ENCODE measurements around the gene GPATCH1. TPM values are rescaled to one million over a fixed set of nuclear protein-coding genes. Genes with fewer than 3 reads are reported as not detected.
A peak's percentile ranks its signal among the peaks of the same experiment; 100 is the strongest.
"Not testable (repeated sequence)": the region's sequence is repeated elsewhere in the genome, so short reads cannot be mapped to it uniquely, and the experiment has no call there.

GPATCH1 gene, protein sequence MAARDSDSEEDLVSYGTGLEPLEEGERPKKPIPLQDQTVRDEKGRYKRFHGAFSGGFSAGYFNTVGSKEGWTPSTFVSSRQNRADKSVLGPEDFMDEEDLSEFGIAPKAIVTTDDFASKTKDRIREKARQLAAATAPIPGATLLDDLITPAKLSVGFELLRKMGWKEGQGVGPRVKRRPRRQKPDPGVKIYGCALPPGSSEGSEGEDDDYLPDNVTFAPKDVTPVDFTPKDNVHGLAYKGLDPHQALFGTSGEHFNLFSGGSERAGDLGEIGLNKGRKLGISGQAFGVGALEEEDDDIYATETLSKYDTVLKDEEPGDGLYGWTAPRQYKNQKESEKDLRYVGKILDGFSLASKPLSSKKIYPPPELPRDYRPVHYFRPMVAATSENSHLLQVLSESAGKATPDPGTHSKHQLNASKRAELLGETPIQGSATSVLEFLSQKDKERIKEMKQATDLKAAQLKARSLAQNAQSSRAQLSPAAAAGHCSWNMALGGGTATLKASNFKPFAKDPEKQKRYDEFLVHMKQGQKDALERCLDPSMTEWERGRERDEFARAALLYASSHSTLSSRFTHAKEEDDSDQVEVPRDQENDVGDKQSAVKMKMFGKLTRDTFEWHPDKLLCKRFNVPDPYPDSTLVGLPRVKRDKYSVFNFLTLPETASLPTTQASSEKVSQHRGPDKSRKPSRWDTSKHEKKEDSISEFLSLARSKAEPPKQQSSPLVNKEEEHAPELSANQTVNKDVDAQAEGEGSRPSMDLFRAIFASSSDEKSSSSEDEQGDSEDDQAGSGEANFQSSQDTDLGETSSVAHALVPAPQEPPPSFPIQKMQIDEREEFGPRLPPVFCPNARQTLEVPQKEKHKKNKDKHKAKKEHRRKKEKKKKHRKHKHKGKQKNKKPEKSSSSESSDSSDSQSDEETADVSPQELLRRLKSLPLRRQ
- 1 to 10 TPM; 4.3 to 5.2 TPM for polyA plus RNA-seq

GRCh38 chr19:33080761-33081681 is at the start of gene GPATCH1:
Gene GPATCH1, plus strand, starts transcription at chr19:33081181. Its CDS starts 13 bp downstream, at chr19:33081194.
- Histone ChIP-seq H3K36me3 (ENCODE audit: control insufficient read depth in 2 of 2, insufficient read depth in 2 of 2, low read length in 1 of 2) (peaks cover 0 to 3% of the 10 kb centered on the region in 2 donors), H3K4me3 (ENCODE audit: low read depth in 1 of 2, low read length in 2 of 2) (peak within 1 kb of the TSS; percentile 90 to 95), H3K27ac (ENCODE audit: low read depth in 2 of 2, low read length in 1 of 2) (peak within 1 kb of the TSS; percentile 60 to 80), H3K4me1 (ENCODE audit: control insufficient read depth in 2 of 2, insufficient read depth in 2 of 2, low read length in 1 of 2) (peaks cover 0 to 9% of the 10 kb centered on the region in 2 donors), H3K9me3 (ENCODE audit: control insufficient read depth in 2 of 2, insufficient read depth in 1 of 2, low read depth in 1 of 2, low read length in 1 of 2) (no peaks in the 10 kb centered on the region), H3K27me3 (ENCODE audit: control insufficient read depth in 1 of 2, insufficient read depth in 2 of 2, low read length in 2 of 2) (no peaks in the 10 kb centered on the region)
- WGBS, 2 donors = 0% methylated on average over 57 to 62 of the region's 62 CpGs

DNA sequence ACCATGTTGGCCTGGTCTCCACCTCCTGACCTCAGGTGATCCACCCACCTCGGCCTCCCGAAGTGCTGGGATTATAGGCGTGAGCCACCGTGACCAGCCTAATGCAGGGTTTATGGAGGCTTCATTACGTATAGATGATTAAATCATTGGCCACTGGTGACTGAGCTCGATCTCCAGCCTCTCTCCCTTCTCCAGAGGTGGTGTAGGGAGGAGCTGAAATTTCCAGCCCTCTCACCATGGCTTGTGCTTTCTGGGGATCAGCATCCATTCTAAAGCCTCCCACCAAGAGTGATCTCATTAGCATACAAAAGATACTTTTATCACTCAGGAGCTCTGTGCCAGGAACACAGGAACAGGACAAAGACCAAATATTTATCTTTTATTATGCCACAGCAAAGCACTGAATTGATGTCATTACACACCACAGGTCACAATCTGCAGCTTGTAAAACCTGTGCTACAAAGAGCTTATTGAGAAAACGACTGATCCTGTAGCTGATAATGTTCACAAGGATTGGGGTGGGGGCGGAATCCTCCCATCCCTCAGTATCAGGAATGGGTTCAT is 48.7 kb upstream of the GPATCH1 start:
- Histone ChIP-seq H3K27ac (ENCODE audit: low read depth in 2 of 2, low read length in 1 of 2) (no peak overlapping the region), H3K27me3 (ENCODE audit: control insufficient read depth in 1 of 2, insufficient read depth in 2 of 2, low read length in 2 of 2) (no peaks in the 10 kb centered on the region), H3K4me3 (ENCODE audit: low read depth in 1 of 2, low read length in 2 of 2) (no peak overlapping the region), H3K9me3 (ENCODE audit: control insufficient read depth in 2 of 2, insufficient read depth in 1 of 2, low read depth in 1 of 2, low read length in 1 of 2) (no peaks in the 10 kb centered on the region), H3K4me1 (ENCODE audit: control insufficient read depth in 2 of 2, insufficient read depth in 2 of 2, low read length in 1 of 2) (no peaks in the 10 kb centered on the region), H3K36me3 (ENCODE audit: control insufficient read depth in 2 of 2, insufficient read depth in 2 of 2, low read length in 1 of 2) (no peaks in the 10 kb centered on the region)
- WGBS, 2 donors = 57 to 75% methylated on average over 8 of the region's 8 CpGs

- 92 to 95% methylated on average over 10 of the region's 10 CpGs for WGBS, 2 donors
- Histone ChIP-seq H3K4me3 (ENCODE audit: low read depth in 1 of 2, low read length in 2 of 2) (no peak overlapping the region), H3K9me3 (ENCODE audit: control insufficient read depth in 2 of 2, insufficient read depth in 1 of 2, low read depth in 1 of 2, low read length in 1 of 2) (no peaks in the 10 kb centered on the region), H3K27me3 (ENCODE audit: control insufficient read depth in 1 of 2, insufficient read depth in 2 of 2, low read length in 2 of 2) (no peaks in the 10 kb centered on the region), H3K36me3 (ENCODE audit: control insufficient read depth in 2 of 2, insufficient read depth in 2 of 2, low read length in 1 of 2) (no peaks in the 10 kb centered on the region), H3K4me1 (ENCODE audit: control insufficient read depth in 2 of 2, insufficient read depth in 2 of 2, low read length in 1 of 2) (no peaks in the 10 kb centered on the region), H3K27ac (ENCODE audit: low read depth in 2 of 2, low read length in 1 of 2) (no peak overlapping the region)
Measured at GRCh38 chr19:33035461-33035860, 45.5 kb upstream of the GPATCH1 start.

GRCh38 chr19:33036370-33037167 is 44.4 kb upstream of the GPATCH1 start:
- not testable (repeated sequence) for H3K9me3 ChIP-seq (ENCODE audit: control insufficient read depth in 2 of 2, insufficient read depth in 1 of 2, low read depth in 1 of 2, low read length in 1 of 2); H3K4me3 ChIP-seq (ENCODE audit: low read depth in 1 of 2, low read length in 2 of 2); H3K27ac ChIP-seq (ENCODE audit: low read depth in 2 of 2, low read length in 1 of 2); H3K27me3 ChIP-seq (ENCODE audit: control insufficient read depth in 1 of 2, insufficient read depth in 2 of 2, low read length in 2 of 2); H3K36me3 ChIP-seq (ENCODE audit: control insufficient read depth in 2 of 2, insufficient read depth in 2 of 2, low read length in 1 of 2); H3K4me1 ChIP-seq (ENCODE audit: control insufficient read depth in 2 of 2, insufficient read depth in 2 of 2, low read length in 1 of 2)
- 93 to 97% methylated on average over 41 to 45 of the region's 45 CpGs for WGBS, 2 donors

DNA sequence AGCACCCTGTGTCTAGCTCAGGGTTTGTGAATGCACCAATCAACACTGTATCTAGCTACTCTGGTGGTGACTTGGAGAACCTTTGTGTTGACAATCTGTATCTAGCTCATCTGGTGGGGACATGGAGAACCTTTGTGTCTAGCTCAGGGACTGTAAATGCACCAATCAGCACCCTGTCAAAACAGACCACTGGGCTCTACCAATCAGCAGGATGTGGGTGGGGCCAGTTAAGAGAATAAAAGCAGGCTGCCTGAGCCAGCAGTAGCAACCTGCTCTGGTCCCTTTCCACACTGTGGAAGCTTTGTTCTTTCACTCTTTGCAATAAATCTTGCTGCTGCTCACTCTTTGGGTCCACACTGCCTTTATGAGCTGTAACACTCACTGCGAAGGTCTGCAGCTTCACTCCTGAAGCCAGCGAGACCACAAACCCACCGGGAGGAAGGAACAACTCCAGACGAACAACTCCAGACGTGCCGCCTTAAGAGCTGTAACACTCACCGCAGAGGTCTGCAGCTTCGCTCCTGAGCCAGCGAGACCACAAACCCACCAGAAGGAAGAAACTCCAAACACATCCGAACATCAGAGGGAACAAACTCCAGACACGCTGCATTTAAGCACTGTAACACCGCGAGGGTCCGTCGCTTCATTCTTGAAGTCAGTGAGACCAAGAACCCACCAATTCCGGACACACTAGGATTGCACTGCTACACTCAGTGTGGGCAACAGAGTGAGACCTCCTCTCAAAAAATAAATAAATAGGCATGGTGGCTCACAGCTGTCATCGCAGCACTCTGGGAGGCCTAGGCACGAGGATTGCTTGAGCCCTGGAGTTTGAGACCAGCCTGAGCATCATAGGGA is 43.6 kb upstream of the GPATCH1 start:
- H3K27ac ChIP-seq (ENCODE audit: low read depth in 2 of 2, low read length in 1 of 2); H3K36me3 ChIP-seq (ENCODE audit: control insufficient read depth in 2 of 2, insufficient read depth in 2 of 2, low read length in 1 of 2); H3K9me3 ChIP-seq (ENCODE audit: control insufficient read depth in 2 of 2, insufficient read depth in 1 of 2, low read depth in 1 of 2, low read length in 1 of 2); H3K4me1 ChIP-seq (ENCODE audit: control insufficient read depth in 2 of 2, insufficient read depth in 2 of 2, low read length in 1 of 2); H3K27me3 ChIP-seq (ENCODE audit: control insufficient read depth in 1 of 2, insufficient read depth in 2 of 2, low read length in 2 of 2); H3K4me3 ChIP-seq (ENCODE audit: low read depth in 1 of 2, low read length in 2 of 2): not testable (repeated sequence)
- WGBS, 2 donors = 81 to 85% methylated on average over 18 of the region's 18 CpGs

DNA sequence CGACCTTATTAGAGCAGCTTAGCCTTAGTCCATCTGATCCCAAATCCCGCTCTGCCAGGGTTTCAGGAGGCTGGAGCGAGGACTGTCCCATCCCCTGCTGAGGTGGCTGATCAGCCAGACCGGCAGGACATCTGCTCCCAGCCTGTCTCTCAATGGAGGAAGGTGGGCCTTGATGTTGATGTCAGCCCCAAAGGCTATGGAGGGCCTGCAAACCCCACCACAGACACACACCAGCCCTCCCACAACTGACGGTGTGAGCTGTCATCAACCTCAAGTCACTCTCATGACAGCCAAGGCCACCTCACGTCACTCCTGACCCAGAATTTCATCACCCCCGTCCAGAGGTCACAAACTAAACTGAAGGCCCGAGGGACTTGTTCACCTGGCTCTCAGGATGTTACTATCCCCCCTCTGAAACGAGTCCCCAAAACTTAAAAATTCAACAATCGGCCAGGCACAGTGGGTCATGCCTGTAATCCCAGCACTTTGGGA is 41.8 kb upstream of the GPATCH1 start:
- Histone ChIP-seq H3K4me3 (ENCODE audit: low read depth in 1 of 2, low read length in 2 of 2) (no peak overlapping the region), H3K27ac (ENCODE audit: low read depth in 2 of 2, low read length in 1 of 2) (no peak overlapping the region), H3K9me3 (ENCODE audit: control insufficient read depth in 2 of 2, insufficient read depth in 1 of 2, low read depth in 1 of 2, low read length in 1 of 2) (no peaks in the 10 kb centered on the region), H3K36me3 (ENCODE audit: control insufficient read depth in 2 of 2, insufficient read depth in 2 of 2, low read length in 1 of 2) (no peaks in the 10 kb centered on the region), H3K4me1 (ENCODE audit: control insufficient read depth in 2 of 2, insufficient read depth in 2 of 2, low read length in 1 of 2) (no peaks in the 10 kb centered on the region), H3K27me3 (ENCODE audit: control insufficient read depth in 1 of 2, insufficient read depth in 2 of 2, low read length in 2 of 2) (no peaks in the 10 kb centered on the region)
- WGBS, 2 donors = 80 to 88% methylated on average over 10 of the region's 10 CpGs

GRCh38 chr19:33039815-33040214 is 41.2 kb upstream of the GPATCH1 start:
- H3K4me1 ChIP-seq (ENCODE audit: control insufficient read depth in 2 of 2, insufficient read depth in 2 of 2, low read length in 1 of 2) = no peaks in the 10 kb centered on the region
- H3K27me3 ChIP-seq (ENCODE audit: control insufficient read depth in 1 of 2, insufficient read depth in 2 of 2, low read length in 2 of 2) = no peaks in the 10 kb centered on the region
- WGBS, 2 donors = 82 to 91% methylated on average over 1 of the region's 1 CpG
- no peak overlapping the region for H3K4me3 ChIP-seq (ENCODE audit: low read depth in 1 of 2, low read length in 2 of 2)
- no peak overlapping the region for H3K27ac ChIP-seq (ENCODE audit: low read depth in 2 of 2, low read length in 1 of 2)
- no peaks in the 10 kb centered on the region for H3K36me3 ChIP-seq (ENCODE audit: control insufficient read depth in 2 of 2, insufficient read depth in 2 of 2, low read length in 1 of 2)
- H3K9me3 ChIP-seq (ENCODE audit: control insufficient read depth in 2 of 2, insufficient read depth in 1 of 2, low read depth in 1 of 2, low read length in 1 of 2) = no peaks in the 10 kb centered on the region
